ENCODE results near the gene CCNY. TPM values are rescaled to one million over a fixed set of nuclear protein-coding genes. Genes with fewer than 3 reads are reported as not detected.

CCNY gene
- total RNA-seq, 2 donors from 2014 or later = 40.1 to 84.6 TPM

DNA sequence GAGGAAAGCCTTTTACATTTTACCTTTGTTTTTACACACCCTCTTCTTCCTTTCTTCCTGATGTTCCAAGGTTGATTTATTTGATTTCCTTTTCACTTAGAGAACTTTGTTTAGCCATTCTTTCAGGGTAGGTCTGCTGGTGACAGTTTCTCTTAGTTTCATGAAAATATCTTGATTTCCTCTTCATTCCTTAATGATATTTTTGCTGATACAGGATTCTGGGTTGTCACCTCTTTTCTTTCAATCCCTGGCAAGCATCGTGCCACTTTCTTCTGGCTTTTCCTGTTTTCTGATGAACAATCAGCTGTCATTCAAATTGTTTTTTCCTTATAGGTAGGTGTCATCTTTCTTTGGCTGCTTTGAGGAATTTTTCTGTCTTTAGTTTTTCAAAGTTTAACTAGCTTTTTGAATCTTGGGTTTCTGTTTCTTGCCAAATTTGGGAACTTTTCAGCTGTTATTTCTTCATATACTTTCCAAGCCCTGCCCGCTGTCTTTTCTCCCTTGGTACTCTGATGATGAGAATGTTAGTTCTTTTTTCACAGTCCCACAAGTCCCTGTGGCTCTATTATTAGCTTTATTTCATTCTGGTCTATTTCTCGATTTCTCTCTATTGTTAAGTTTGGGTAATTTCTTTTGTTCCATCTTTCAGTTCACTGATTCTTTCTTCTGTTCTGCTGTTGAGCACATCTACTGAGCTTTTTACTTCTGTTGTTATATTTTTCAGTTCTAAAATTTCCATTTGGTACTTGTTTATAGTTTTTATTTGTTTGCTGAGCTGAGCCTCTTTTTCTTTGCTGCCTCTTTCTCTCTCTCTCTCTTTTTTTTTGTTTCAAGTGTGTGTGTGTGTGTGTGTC, 102.6 kb downstream of the CCNY start:
- no peaks in the 10 kb centered on the region for H3K27me3 ChIP-seq (replicated peaks; ENCODE audit: insufficient read depth)
- no peak for ATAC-seq (ENCODE audit: insufficient number of reproducible peaks, low FRiP score, low read depth)
- no peaks in the 10 kb centered on the region for H3K36me3 ChIP-seq
- TF ChIP-seq, protein P1, sequence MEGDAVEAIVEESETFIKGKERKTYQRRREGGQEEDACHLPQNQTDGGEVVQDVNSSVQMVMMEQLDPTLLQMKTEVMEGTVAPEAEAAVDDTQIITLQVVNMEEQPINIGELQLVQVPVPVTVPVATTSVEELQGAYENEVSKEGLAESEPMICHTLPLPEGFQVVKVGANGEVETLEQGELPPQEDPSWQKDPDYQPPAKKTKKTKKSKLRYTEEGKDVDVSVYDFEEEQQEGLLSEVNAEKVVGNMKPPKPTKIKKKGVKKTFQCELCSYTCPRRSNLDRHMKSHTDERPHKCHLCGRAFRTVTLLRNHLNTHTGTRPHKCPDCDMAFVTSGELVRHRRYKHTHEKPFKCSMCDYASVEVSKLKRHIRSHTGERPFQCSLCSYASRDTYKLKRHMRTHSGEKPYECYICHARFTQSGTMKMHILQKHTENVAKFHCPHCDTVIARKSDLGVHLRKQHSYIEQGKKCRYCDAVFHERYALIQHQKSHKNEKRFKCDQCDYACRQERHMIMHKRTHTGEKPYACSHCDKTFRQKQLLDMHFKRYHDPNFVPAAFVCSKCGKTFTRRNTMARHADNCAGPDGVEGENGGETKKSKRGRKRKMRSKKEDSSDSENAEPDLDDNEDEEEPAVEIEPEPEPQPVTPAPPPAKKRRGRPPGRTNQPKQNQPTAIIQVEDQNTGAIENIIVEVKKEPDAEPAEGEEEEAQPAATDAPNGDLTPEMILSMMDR (IDR thresholded peaks at IDR 0.05) = no peak
- peaks cover 12% of the 10 kb centered on the region for H3K9me3 ChIP-seq
- peaks cover 7 to 10% of the 10 kb centered on the region in 2 donors for H3K4me1 ChIP-seq (ENCODE audit: control insufficient read depth in 1 of 2, low read depth in 2 of 2)
- H3K4me3 ChIP-seq = no peak overlapping the region
- DNase-seq (ENCODE audit: low spot score) = no peak
- no peak overlapping the region for H3K27ac ChIP-seq

DNA sequence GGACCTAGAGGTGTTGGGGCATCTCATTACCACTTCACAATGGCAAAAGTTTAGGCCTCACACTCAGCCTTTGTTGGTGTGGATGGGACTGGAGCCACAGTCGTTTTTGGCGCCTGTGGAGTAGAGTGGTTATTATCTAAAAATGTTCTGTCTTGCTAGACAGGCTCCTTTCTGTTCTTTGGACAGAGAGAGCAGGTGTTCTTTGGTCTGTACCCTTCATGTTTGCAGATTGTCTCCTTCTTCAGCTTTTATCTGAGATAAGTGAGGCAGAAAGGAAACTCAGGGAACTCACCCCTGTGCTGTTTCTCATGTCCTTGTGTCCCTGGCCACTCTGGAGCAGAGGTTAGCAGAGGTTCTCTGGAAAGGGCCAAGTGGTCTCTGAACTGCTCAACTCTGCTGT, 103.7 kb downstream of the CCNY start:
- Histone ChIP-seq H3K36me3 (no peaks in the 10 kb centered on the region), H3K27me3 (replicated peaks; ENCODE audit: insufficient read depth) (no peaks in the 10 kb centered on the region), H3K9me3 (peaks cover 22% of the 10 kb centered on the region), H3K4me3 (no peak overlapping the region), H3K4me1 (ENCODE audit: control insufficient read depth in 1 of 2, low read depth in 2 of 2) (peaks cover 0 to 5% of the 10 kb centered on the region in 2 donors), H3K27ac (no peak overlapping the region)
- DNase-seq (ENCODE audit: low spot score) = no peak
- TF ChIP-seq, protein P1 (IDR thresholded peaks at IDR 0.05) = no peak
- ATAC-seq (ENCODE audit: insufficient number of reproducible peaks, low FRiP score, low read depth) = no peak

GRCh38 chr10:35442028-35442427, 105.7 kb downstream of the CCNY start:
- Histone ChIP-seq H3K27ac (no peak overlapping the region), H3K4me3 (no peak overlapping the region), H3K4me1 (ENCODE audit: control insufficient read depth in 1 of 2, low read depth in 2 of 2) (peaks cover 0 to 5% of the 10 kb centered on the region in 2 donors), H3K36me3 (no peaks in the 10 kb centered on the region), H3K27me3 (replicated peaks; ENCODE audit: insufficient read depth) (no peaks in the 10 kb centered on the region), H3K9me3 (peaks cover 23% of the 10 kb centered on the region)
- TF ChIP-seq, protein P1 (IDR thresholded peaks at IDR 0.05) = no peak
- no peak for DNase-seq (ENCODE audit: low spot score)
- ATAC-seq (ENCODE audit: insufficient number of reproducible peaks, low FRiP score, low read depth) = no peak

DNA sequence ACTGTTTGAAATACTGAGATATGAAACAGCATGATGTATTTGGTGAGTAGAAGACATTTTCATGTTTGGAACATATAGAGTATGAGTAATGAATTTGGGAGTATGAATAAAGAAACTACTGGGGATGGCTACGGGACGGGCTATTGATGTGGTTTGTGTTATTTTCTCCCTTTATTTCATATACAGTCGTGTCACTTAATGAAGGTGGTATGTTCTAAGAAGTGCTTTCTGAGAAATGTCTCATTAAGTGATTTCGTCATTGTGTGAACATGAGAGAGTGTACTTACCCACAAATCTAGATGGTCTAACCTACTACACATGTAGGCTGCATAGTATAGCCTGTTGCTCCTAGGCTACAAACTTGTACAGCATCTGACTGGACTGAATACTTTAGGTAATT, 106.3 kb downstream of the CCNY start:
- ATAC-seq (ENCODE audit: insufficient number of reproducible peaks, low FRiP score, low read depth) = no peak
- H3K4me1 ChIP-seq (ENCODE audit: control insufficient read depth in 1 of 2, low read depth in 2 of 2) = peaks cover 5 to 11% of the 10 kb centered on the region in 2 donors
- TF ChIP-seq, protein P1 (IDR thresholded peaks at IDR 0.05) = no peak
- no peaks in the 10 kb centered on the region for H3K27me3 ChIP-seq (replicated peaks; ENCODE audit: insufficient read depth)
- H3K27ac ChIP-seq = no peak overlapping the region
- H3K36me3 ChIP-seq = no peaks in the 10 kb centered on the region
- no peak for DNase-seq (ENCODE audit: low spot score)
- H3K4me3 ChIP-seq = no peak overlapping the region
- H3K9me3 ChIP-seq = peaks cover 23% of the 10 kb centered on the region

GRCh38 chr10:35443858-35444257, 107.5 kb downstream of the CCNY start:
- TF ChIP-seq, protein P1 (IDR thresholded peaks at IDR 0.05) = no peak
- no peaks in the 10 kb centered on the region for H3K36me3 ChIP-seq
- ATAC-seq (ENCODE audit: insufficient number of reproducible peaks, low FRiP score, low read depth) (no peak), DNase-seq (ENCODE audit: low spot score) (no peak)
- no peak overlapping the region for H3K27ac ChIP-seq
- H3K4me1 ChIP-seq (ENCODE audit: control insufficient read depth in 1 of 2, low read depth in 2 of 2) = peaks cover 18 to 24% of the 10 kb centered on the region in 2 donors
- H3K27me3 ChIP-seq (replicated peaks; ENCODE audit: insufficient read depth) = no peaks in the 10 kb centered on the region
- H3K9me3 ChIP-seq = peaks cover 23% of the 10 kb centered on the region
- H3K4me3 ChIP-seq = no peak overlapping the region
